ENCODE results near the gene ADARB2.
"Not testable (repeated sequence)": the region's sequence is repeated elsewhere in the genome, so short reads cannot be mapped to it uniquely, and the experiment has no call there.

ADARB2 gene

DNA sequence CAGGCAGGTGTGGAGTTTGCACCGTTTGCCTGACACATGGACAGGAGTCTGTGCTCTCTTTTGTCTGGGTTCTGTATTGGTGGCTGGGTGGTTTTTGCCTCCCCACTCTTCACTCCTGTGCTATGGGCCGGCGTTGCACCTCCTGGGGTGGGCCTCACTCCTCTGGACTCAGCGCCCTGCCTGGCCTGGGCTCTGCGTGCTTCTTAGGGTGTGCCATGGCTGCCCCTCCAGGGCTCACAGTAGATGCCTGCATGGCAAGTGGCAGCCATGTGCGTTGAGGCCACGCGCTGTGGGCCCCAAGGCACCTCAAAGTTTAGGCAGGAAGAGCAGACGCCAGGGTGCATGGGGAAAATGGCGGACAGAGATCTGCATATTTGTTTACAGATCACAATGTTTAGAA, 319.8 kb downstream of the ADARB2 start:
- no peak overlapping the region for H3K4me3 ChIP-seq (ENCODE audit: low read depth, low read length)

DNA sequence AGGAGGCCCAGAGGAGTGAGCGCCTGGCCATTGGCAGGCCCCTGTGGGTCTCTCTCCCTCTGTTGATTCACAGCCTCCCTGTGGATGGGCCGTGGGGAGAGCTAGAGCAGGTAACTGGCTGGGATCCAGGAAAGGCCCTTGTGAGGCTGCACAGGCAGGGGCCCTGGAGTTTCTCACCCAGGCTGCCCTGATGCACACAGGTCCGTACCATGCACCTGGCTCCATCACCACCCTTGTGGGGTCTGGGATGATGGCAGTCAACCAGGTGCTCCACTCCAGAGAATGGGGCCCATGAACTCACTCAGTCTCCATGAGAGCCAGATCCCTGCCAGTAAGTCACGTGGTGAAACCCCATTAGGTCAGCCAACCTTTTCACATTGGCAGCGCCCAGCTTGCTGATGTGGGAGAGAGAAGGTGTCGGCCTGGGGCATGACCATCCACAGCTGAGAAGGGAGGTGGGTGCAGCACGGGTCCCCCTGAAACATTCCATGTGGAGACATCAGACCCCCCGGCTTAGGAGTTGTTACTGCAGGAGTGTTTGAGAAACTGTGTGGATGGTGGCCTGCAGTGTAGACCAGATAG, 320.8 kb downstream of the ADARB2 start:
- no peak overlapping the region for H3K4me3 ChIP-seq (ENCODE audit: low read depth, low read length)

DNA sequence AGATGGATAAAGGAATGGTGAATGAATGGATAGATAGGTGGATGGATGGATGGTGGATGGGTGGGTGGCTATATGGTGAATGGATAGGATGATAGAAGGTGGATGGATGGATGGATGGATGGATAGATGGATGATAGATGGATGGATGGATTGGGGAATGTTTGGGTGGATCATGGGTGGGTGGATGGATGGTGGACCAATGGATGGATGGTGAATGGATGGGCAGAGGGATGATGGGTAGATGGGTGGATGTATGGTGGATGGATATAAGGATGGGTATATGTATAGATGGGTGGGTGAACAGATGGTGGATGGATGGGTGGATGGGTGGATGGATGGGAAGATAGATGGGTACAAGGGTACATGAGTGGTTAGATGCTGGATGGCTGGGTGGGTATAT, 322.4 kb downstream of the ADARB2 start:
- H3K4me3 ChIP-seq (ENCODE audit: low read depth, low read length): no peak overlapping the region

GRCh38 chr10:1414346-1414745, 323.0 kb downstream of the ADARB2 start:
- H3K4me3 ChIP-seq (ENCODE audit: low read depth, low read length): not testable (repeated sequence)

DNA sequence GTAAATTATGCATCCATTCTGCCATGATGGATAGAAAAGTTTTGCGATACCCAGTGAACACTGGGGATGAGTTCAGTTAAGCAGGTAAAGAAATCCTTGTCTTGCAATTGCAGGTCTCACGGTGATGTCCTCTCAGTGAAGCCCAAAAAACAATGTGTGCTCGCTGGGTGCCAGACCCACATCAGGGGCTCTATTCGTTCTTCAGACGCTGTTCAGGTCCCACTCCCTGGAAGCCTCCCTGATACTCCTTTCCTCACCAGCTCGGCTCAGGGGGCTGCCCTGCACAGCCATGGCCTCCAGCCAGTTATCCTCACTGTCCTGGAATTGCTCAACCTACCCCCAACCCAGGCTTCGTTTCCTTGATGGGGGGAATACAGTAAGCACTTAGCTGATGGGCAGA, 323.5 kb downstream of the ADARB2 start:
- H3K4me3 ChIP-seq (ENCODE audit: low read depth, low read length): no peak overlapping the region

GRCh38 chr10:1413256-1413655, 324.1 kb downstream of the ADARB2 start:
- no peak overlapping the region for H3K4me3 ChIP-seq (ENCODE audit: low read depth, low read length)

- no peak overlapping the region for H3K4me3 ChIP-seq (ENCODE audit: low read depth, low read length)
Observed at GRCh38 chr10:1412531-1413189, 324.7 kb downstream of the ADARB2 start.

DNA sequence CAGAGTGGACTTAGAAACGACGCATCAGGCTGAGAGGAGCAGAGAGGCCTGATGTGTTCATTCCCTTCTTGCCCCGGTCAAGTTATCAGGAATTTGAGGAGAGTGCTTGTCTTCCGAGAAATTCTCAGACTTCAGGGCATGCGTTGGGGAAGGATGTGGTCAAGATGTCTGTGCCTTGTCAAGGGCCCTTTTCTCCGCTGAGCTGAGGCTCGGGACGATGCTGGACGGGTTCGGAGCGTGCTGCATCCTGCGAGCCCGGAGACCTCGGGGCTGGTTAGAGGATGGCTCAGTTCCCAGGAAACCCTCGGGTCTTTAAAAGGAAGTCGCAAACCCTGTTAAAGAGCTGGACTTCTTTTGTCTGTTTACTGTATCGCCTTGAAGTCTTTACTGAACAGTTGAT, 325.4 kb downstream of the ADARB2 start:
- H3K4me3 ChIP-seq (ENCODE audit: low read depth, low read length): no peak overlapping the region

- no peak overlapping the region for H3K4me3 ChIP-seq (ENCODE audit: low read depth, low read length)
Observed at GRCh38 chr10:1411451-1411850, 325.9 kb downstream of the ADARB2 start.

- no peak overlapping the region for H3K4me3 ChIP-seq (ENCODE audit: low read depth, low read length)
Observed at GRCh38 chr10:1410469-1411395, 326.6 kb downstream of the ADARB2 start.

DNA sequence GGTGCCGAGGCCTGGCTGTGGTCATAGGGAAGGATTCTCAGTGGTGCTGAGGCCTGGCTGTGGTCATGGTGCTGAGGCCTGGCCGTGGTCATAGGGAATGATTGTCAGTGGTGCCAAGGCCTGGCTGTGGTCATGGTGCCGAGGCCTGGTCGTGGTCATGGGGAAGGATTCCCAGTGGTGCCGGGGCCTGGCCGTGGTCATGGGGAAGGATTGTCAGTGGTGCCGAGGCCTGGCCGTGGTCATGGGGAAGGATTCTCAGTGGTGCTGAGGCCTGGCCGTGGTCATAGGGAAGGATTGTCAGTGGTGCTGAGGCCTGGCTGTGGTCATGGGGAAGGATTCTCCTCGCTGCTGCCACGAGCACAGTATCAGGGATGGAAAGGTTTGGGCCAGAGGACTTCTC, 327.3 kb downstream of the ADARB2 start:
- no peak overlapping the region for H3K4me3 ChIP-seq (ENCODE audit: low read depth, low read length)

DNA sequence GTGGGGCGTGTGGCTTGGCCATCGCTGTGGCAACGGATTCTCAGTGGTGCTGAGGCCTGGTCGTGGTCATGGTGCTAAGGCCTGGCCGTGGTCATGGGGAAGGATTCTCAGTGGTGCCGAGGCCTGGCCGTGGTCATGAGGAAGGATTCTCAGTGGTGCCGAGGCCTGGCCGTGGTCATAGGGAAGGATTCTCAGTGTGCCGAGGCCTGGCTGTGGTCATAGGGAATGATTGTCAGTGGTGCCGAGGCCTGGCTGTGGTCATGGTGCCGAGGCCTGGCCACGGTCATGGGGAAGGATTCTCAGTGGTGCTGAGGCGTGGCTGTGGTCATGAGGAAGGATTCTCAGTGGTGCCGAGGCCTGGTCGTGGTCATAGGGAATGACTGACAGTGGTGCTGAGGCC, 327.9 kb downstream of the ADARB2 start:
- no peak overlapping the region for H3K4me3 ChIP-seq (ENCODE audit: low read depth, low read length)

DNA sequence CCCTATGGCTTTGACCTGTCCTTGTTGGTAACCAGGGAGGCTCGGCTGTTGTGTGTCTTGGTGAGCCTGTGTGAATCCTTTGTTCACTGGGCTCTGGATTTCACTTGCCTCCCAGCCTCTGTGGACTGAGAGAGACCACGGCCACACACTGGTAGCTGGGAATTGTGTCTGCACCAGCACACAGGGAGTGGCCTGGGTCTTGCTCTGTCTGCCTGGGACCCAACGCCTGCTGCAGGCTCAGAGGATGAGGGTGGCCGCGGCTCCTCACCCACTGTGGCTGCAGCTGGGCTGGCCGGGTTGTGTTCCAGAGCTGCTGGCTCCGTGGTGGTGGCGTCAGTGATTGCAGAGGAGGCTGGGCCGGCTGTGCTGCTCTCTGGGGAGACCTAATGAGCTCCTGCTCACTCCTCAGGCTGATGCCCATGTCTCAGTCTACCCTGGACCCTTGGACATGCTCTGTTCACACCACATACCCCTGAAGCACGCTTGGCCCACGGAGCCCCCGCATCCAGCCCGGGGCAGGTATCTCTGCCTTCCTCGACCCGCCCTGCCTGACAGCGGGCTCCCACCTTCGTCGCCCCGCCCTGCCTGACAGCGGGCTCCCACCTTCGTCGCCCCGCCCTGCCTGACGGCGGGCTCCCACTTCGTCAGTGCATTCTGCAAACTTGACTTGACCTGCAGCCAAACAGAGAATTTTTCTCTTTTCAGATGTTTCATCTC, 328.5 kb downstream of the ADARB2 start:
- H3K4me3 ChIP-seq (ENCODE audit: low read depth, low read length): no peak overlapping the region

DNA sequence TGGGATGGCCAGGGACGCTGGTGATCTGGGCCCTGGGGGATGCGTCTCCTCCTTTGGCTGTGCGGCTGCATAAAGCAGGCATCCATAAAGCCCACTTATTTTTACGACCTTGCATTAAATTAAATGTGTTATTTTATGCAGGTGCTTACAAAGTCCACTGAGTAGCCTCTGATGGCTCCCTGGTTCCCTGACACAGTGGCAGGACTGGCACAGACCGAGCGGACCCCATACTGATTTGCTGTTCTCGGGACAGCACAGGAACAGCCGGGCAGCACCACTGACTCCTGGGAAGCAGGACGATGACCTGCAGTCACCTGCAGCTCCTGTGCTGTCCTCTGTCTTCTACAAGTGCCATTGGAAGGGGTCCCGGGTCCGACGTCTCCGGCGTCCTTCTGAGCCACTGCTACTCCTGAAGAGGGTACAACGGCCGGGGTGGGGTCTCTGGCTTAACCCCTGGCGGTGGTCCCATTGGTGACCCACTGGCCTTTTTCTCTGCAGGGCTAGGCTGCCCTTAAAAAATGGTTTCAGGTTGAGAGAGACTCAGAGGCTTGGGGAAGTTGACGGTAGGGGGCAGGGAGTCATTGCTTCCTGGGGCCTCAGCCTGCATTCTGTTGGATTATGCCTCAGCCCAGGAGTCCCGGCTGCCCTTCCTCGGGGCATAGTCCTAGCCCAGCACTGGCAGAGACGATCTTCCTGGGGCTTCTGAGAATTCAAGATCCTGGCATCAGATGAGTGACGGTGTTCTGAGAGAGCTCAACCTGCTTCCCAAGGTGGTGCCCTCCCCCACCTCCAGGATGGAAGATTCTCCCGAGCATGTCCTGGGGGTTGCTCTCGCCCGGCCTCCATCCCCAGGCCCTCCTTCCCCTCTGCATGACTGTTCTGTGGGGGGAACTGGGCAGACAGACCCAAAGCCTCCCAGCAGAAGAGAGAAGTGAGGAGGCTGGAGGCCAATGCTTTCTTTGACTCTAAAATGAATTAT, 330.1 kb downstream of the ADARB2 start:
- no peak overlapping the region for H3K4me3 ChIP-seq (ENCODE audit: low read depth, low read length)

DNA sequence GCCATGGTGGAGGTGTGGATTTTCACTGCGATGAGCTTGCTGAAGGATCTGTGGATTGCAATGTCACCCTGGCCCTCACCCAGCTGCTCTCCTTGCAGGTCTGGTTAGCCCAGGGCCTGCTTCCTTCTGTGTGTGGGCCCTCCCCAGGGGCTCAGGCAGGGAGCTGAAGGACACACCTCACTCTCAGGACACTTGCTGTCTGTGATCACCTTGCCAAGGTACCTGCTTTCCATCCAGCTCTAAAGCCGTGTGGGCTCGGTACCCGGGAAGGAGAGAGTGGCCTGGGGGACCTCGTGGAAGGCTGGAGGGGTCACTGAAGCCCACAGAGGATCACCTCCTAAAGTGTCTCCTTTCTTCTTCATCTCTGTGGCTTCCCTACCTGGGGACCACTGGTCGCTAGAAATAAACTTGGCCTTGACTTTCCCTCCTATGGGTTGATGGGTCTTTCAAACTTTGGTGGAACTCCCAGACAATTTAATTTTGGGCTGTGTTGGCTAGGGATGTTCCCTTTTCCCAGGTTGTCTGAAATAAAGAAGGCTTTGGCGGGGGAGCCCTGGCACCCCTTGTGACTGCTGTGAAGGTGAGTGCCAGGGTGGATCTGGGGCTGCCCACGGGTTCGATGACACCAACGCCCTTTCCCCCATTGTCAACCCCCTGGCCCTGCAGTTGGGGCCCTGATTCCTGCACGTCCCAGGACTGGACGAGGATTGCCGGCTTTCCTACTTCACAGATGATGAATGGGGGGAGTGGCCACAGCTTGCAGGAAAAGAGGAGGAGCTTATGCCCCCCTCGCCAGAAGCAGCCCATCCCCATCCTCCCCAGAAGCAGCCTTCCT, 331.0 kb downstream of the ADARB2 start:
- H3K4me3 ChIP-seq (ENCODE audit: low read depth, low read length): no peak overlapping the region

DNA sequence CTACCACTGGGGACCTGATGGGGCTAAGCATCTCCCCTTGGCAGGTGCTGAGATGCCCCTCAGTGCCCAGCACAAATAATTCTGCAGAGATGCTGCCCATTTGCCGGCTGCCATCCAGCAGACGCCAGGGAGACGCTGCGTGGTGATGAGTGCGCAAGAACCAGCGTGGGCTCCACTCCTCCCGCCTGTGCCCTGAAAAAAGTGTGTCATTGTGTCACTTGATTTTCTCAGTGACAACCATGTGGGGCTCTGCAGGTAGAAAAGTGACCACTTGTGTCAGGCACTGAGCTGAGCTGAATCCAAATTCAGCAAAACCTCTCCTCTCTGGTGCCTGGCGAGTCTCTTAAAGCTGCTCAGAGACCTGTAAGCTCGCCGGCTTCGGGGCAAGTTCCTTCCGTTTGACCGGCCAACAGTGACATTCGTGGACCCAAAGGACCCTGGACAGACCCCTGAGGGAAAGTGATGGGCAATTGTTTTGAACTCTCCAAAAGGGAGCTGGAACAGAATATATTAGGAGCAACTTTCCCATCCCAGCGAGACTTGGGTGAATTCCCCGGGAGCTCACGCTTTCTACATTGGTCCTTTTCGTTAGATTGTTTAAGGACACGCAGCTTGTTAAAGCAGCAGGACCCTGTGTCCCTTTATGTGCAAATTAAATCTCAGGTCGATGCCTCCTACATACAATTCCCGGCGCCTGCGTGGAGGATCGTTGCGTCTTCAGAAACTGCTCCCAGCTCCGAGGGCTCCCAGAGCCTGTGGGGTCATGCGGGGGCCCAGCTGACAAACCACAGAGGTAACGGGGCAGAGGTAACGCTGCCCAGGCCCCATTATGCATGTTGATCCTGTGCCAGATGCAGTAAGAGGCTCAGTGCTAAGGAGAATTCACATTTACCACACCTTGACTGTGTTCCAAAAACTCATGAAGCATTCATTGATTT, 332.7 kb downstream of the ADARB2 start:
- H3K4me3 ChIP-seq (ENCODE audit: low read depth, low read length): no peak overlapping the region

- H3K4me3 ChIP-seq (ENCODE audit: low read depth, low read length): no peak overlapping the region
Observed at GRCh38 chr10:1403508-1404322, 333.6 kb downstream of the ADARB2 start.
